Adrenal gland (tissue), 12 donors: Measurements from ENCODE around the gene SLC7A6. TPM values are rescaled to one million over a fixed set of nuclear protein-coding genes. Genes with fewer than 3 reads are reported as not detected.

Source experiments
- DNase-seq, 7 donors: peaks; one replicate each; pipeline ENCODE4 v3.0.0-alpha.2; 2019 to 2020
- H3K27ac ChIP-seq, 5 donors: fragments of 200-600 bp; sonication (generic) in 4 of 5; 1 replicate in 3 of 5; 2 replicates in 2 of 5; pipeline versions ENCODE4 v1.5.1 to v1.8.0; 2016 to 2020; ENCODE audit warnings: mild to moderate bottlenecking in 1 of 5
- H3K27me3 ChIP-seq: fragments of 200-600 bp; 2 replicates; pipeline ENCODE4 v1.8.0; 2021
- H3K36me3 ChIP-seq, 2 donors: fragments of 200-600 bp; replicated peaks in 1 of 2; 1 replicate in 1 of 2; 2 replicates in 1 of 2; pipeline versions ENCODE4 v1.5.1 to v1.8.0; 2018 to 2022
- H3K4me1 ChIP-seq, 2 donors: fragments of 200-600 bp; replicated peaks in 1 of 2; 1 replicate in 1 of 2; 2 replicates in 1 of 2; pipeline versions ENCODE4 v1.5.1 to v1.8.0; 2018 to 2021
- H3K4me3 ChIP-seq, 4 donors: fragments of 200-600 bp; sonication (generic) in 3 of 4; one replicate each; pipeline ENCODE4 v1.5.1; 2016 to 2018
- H3K9me3 ChIP-seq, 3 donors: fragments of 200-600 bp; sonication (generic) in 1 of 3; replicated peaks in 1 of 3; 1 replicate in 2 of 3; 2 replicates in 1 of 3; pipeline versions ENCODE4 v1.5.1 to v1.8.0; 2016 to 2021
- POLR2A ChIP-seq, 2 donors: fragments of 450-650 bp; IDR thresholded peaks; one replicate each; pipeline ENCODE4 v1.6.1; 2017; ENCODE audit warnings: antibody characterized with exemption in 2 of 2, mild to moderate bottlenecking in 2 of 2, moderate library complexity in 1 of 2
- WGBS, 4 donors: extraction: QIAGEN DNeasy Blood & Tissue Kit in 2 of 4; methylation state at CpG; one replicate each; pipeline versions ENCODE4 v1.1.5 to v1.1.7; 2013 to 2017; 5-methylcytosine and 5-hydroxymethylcytosine counted together
- intact Hi-C, 2 donors: fragments of 100-400 bp; cut with DNase I; formaldehyde crosslinking; loops; one replicate each; pipeline versions ENCODE4 v1.14.1 to v1.15.0; 2022 to 2023
- polyA plus RNA-seq, 3 donors: library from polyadenylated mRNA; stranded (reverse); fragments of 200-250 nt in 2 of 3; fragments of 350-450 nt in 1 of 3; fragmentation: Illumina TruSeq in 1 of 3; extraction: RNeasy Lipid Tissue Mini Kit (QIAGEN cat#74804) in 1 of 3; gene quantifications; one replicate each; pipeline ENCODE4 v1.2.3, GENCODE V29; 2013 to 2014
- total RNA-seq, 9 donors: library from RNA; depleted of rRNA in 4 of 9; stranded (reverse); fragments of >200 nt in 4 of 9; fragments of 120-200 nt in 1 of 9; fragmentation: NEBNext Ultra II Directional in 1 of 9; extraction: Animal tissue kit (Norgen Biotek cat#: 25700) in 1 of 9; gene quantifications; one replicate each; pipeline versions ENCODE4 v1.1.0 to v1.2.4, GENCODE V29; 2013 to 2023
- TF ChIP-seq, protein P1 (sequence below), 6 experiments: fragments of 450-650 bp in 4 of 6; fragments of 200-600 bp in 2 of 6; sonication (generic) in 1 of 6; IDR thresholded peaks; 1 replicate in 5 of 6; 2 replicates in 1 of 6; pipeline versions ENCODE4 v1.5.1 to v1.8.0; 2016 to 2021; ENCODE audit warnings: antibody characterized with exemption in 6 of 6, mild to moderate bottlenecking in 2 of 6, moderate library complexity in 1 of 6
- donor health status: healthy with polysubstance abuse.
- donor health status: Bipolar disorder and iron deficiency.
- donor health status: DM: yes; HTN: yes; CAD: no.
- donor health status: DM: no; HTN: no; CAD: no.
- donor health status: DM: no; HTN: no; CAD: no.
- donor health status: DM: yes; HTN: yes; CAD: no.

SLC7A6 gene
- total and polyA plus RNA-seq, 12 donors, result 2.0 to 54.7 (median 22.0) TPM

DNA sequence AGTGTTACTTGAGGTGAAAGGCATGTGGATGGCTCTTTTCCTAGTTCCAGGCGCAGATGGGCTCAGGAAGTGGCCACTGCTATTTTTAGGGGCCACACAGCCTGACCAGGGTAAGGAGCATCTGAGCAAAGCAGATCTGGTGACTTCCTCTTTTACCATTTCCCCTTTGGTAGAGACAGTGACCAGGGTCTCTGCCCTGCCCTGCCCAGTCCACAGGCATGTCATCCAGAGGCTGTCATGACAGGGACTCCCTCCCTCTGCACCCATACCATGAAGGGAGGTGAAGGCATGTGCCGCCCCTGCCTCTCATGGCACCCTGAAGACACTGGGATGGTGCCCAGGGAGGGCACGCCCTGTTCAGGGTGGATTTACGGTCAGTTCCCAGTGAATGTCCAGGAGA is 16.9 kb upstream of the SLC7A6 start:
- WGBS, 4 donors, result 74 to 88% (median 85%) methylated on average over 1 to 4 of the region's 4 CpGs
- no peak for TF ChIP-seq POLR2A (IDR thresholded peaks at IDR 0.05)
- TF ChIP-seq, protein P1, sequence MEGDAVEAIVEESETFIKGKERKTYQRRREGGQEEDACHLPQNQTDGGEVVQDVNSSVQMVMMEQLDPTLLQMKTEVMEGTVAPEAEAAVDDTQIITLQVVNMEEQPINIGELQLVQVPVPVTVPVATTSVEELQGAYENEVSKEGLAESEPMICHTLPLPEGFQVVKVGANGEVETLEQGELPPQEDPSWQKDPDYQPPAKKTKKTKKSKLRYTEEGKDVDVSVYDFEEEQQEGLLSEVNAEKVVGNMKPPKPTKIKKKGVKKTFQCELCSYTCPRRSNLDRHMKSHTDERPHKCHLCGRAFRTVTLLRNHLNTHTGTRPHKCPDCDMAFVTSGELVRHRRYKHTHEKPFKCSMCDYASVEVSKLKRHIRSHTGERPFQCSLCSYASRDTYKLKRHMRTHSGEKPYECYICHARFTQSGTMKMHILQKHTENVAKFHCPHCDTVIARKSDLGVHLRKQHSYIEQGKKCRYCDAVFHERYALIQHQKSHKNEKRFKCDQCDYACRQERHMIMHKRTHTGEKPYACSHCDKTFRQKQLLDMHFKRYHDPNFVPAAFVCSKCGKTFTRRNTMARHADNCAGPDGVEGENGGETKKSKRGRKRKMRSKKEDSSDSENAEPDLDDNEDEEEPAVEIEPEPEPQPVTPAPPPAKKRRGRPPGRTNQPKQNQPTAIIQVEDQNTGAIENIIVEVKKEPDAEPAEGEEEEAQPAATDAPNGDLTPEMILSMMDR (IDR thresholded peaks at IDR 0.05), result no peak
- H3K9me3 ChIP-seq, result no peaks in the 10 kb centered on the region
- peaks cover 0 to 19% of the 10 kb centered on the region in 2 donors for H3K36me3 ChIP-seq
- H3K4me3 ChIP-seq, result no peak overlapping the region
- DNase-seq, result peak in 2 of 7 donors; percentile 42 to 52
- intact Hi-C loops, result no loop called here
- peaks cover 12 to 35% of the 10 kb centered on the region in 2 donors for H3K4me1 ChIP-seq
- H3K27ac ChIP-seq, result peak overlapping the region in 3 of 5 donors; percentile 24 to 67 (median 62)
- no peaks in the 10 kb centered on the region for H3K27me3 ChIP-seq

DNA sequence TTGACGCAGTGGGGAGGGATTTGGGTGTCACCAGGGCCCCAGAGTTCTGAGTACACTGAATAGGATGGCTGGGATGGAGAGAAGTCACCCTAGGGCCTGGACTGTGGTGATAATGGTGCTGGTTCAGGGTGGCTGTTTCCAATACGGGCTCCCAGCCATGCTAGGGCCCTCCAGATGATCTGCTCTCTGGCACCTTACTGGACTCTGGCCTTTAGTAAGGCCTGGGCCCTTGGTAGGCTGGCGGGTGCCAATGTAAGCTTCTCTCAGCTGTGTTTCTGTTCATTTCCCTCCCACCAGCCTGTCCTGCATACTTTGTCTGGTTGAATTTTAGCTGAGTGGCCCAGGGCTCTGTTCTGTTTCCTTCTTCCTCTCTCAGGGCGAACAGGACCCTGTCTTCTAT is 16.4 kb upstream of the SLC7A6 start:
- no peaks in the 10 kb centered on the region for H3K27me3 ChIP-seq
- no peak overlapping the region for H3K4me3 ChIP-seq
- H3K9me3 ChIP-seq, result no peaks in the 10 kb centered on the region
- H3K36me3 ChIP-seq, result peaks cover 0 to 23% of the 10 kb centered on the region in 2 donors
- TF ChIP-seq, protein P1 (IDR thresholded peaks at IDR 0.05), result no peak
- no peak for TF ChIP-seq POLR2A (IDR thresholded peaks at IDR 0.05)
- intact Hi-C loops, result no loop called here
- DNase-seq, result no peak
- 77 to 88% (median 82%) methylated on average over 4 of the region's 4 CpGs for WGBS, 4 donors
- peaks cover 12 to 35% of the 10 kb centered on the region in 2 donors for H3K4me1 ChIP-seq
- peak overlapping the region in 3 of 5 donors; percentile 24 to 62 (median 57) for H3K27ac ChIP-seq

DNA sequence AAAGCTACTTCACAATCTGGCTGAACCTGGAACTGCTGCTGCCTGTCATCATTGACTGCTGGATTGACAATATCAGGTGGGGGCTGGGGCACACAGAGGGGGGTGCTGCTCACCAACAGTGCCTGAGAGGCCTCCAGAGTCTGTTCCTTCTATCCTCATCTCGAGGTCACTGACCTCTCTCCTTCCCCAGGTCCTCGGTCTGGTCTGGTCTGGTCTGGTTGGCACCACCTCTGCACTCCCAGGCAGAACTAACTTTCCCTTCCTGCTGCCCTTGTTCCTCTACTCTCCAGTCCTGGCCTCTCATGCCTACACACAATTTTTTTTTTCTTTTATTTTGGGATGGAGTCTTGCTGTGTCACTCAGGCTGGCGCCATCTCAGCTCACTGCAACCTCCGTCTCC is 15.0 kb upstream of the SLC7A6 start:
- Histone ChIP-seq H3K4me1 (peaks cover 8 to 34% of the 10 kb centered on the region in 2 donors), H3K27me3 (no peaks in the 10 kb centered on the region), H3K27ac (no peak overlapping the region), H3K9me3 (no peaks in the 10 kb centered on the region), H3K4me3 (no peak overlapping the region), H3K36me3 (peaks cover 0 to 36% of the 10 kb centered on the region in 2 donors)
- intact Hi-C loops, result no loop called here
- 70 to 92% (median 86%) methylated on average over 4 of the region's 4 CpGs for WGBS, 4 donors
- DNase-seq, result no peak
- no peak for TF ChIP-seq POLR2A (IDR thresholded peaks at IDR 0.05)
- TF ChIP-seq, protein P1 (IDR thresholded peaks at IDR 0.05), result no peak

DNA sequence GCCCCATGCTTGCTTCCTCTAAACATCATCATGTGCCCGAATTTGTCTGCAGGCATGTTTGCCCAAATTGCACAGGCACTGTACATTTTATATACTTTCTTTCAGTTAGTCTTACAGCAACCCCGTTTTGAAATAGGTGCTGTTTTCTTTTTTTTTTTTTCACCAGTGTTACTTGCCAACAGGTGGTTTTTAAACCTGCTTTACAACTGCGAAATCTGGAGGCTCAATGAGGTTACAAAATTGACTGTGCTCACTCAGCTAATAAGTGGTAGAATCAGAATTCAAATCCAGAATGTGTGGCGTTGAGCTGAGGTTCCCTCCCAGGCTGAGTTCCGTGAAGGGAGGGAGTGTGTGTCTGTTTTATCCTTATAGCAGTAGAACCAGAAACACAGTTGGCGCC is 13.4 kb upstream of the SLC7A6 start:
- TF ChIP-seq POLR2A (IDR thresholded peaks at IDR 0.05), result no peak
- TF ChIP-seq, protein P1 (IDR thresholded peaks at IDR 0.05), result no peak
- WGBS, 4 donors, result 83 to 96% (median 88%) methylated on average over 6 of the region's 6 CpGs
- no peak overlapping the region for H3K27ac ChIP-seq

More for the DNA sequence above, 13.4 kb upstream of the SLC7A6 start:
- no peaks in the 10 kb centered on the region for H3K9me3 ChIP-seq
- peaks cover 5 to 28% of the 10 kb centered on the region in 2 donors for H3K4me1 ChIP-seq
- peaks cover 0 to 52% of the 10 kb centered on the region in 2 donors for H3K36me3 ChIP-seq
- no peak for DNase-seq
- no peak overlapping the region for H3K4me3 ChIP-seq
- H3K27me3 ChIP-seq, result no peaks in the 10 kb centered on the region
- intact Hi-C loops, result no loop called here
